ENCODE data around the gene PATL1.

DNA sequence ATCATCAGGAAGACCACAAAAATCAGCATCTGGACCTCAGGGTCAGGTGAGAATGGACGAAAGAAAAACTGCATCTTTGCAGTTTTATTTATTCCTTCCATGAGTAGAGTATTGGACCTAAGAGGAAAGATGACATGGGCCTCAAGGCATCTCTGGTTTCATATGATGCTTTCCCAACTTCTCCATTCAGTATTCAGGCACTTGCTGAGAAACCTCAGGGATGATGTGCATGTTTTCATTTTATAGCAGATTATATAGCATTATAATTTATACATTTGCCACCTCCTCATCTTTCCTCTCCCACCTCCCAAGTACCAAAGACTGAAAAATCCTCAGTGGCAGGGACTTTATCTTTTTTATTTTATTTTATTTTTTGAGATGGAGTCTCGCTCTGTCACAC, 44.9 kb upstream of the PATL1 start, which contains the start of gene OR10V1:
- TF ChIP-seq CTCF (IDR thresholded peaks at IDR 0.05) (no peak), POLR2A (IDR thresholded peaks at IDR 0.05) (no peak)
